Peyer's patch (tissue), 4 donors: ENCODE data around the gene CFAP54.

ENCODE experiments used
- CTCF ChIP-seq, 6 experiments: fragments of 450-650 bp in 4 of 6; fragments of 200-600 bp in 2 of 6; sonication (generic) in 1 of 6; IDR thresholded peaks; one replicate each; pipeline ENCODE4 v1.5.1; 2017 to 2019; ENCODE audit warnings: antibody characterized with exemption in 6 of 6, mild to moderate bottlenecking in 3 of 6, moderate library complexity in 1 of 6
- POLR2A ChIP-seq, 2 donors: fragments of 450-650 bp; IDR thresholded peaks; one replicate each; pipeline ENCODE4 v1.5.1; 2017; ENCODE audit warnings: antibody characterized with exemption in 2 of 2, mild to moderate bottlenecking in 2 of 2, moderate library complexity in 2 of 2

DNA sequence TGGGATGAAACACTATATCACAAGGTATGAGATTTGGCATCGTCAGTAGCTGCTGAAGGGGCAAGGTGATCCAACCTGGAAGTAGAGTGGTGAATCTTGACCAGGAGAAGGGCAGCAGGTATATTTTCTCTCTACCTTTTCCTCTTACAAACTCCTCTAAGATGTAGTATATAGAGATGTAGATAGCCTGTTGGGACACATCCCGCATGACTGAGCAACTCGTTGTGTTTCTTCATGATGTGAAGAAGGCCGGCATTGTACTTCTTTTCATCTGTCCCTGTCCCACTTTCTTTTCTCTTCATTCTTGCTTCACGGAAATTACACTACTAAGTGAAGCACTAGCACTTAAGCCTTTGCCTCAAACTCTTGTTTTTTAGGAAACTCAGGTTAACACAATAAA is 7.3 kb upstream of the CFAP54 start:
- TF ChIP-seq CTCF (IDR thresholded peaks at IDR 0.05) (no peak), POLR2A (IDR thresholded peaks at IDR 0.05) (no peak)
